GM21381 (cell line): ENCODE measurements around the gene ZSCAN12.
"Not testable (repeated sequence)": the region's sequence is repeated elsewhere in the genome, so short reads cannot be mapped to it uniquely, and the experiment has no call there.

Source experiments
- ATAC-seq: cut with Tn5 transposase; IDR thresholded peaks from one replicate; pipeline ENCODE4 v1.9.1; 2021; ENCODE audit warnings: mild to moderate bottlenecking, moderate library complexity; ENCODE audit not compliant: unreplicated experiment

ZSCAN12 gene

GRCh38 chr6:28399350-28400121 lies at the start of gene ZSCAN12:
Gene ZSCAN12 (minus strand): TSS chr6:28399747. CDS start chr6:28398405, 1,342 bp downstream.
- ATAC-seq: peak; percentile 87

- ATAC-seq: no peak
Observed at GRCh38 chr6:28449056-28449455, 49.5 kb upstream of the ZSCAN12 start.

- not testable (repeated sequence) for ATAC-seq
Observed at GRCh38 chr6:28447512-28447906, 48.0 kb upstream of the ZSCAN12 start.

GRCh38 chr6:28446818-28447511 lies 47.4 kb upstream of the ZSCAN12 start:
- no peak for ATAC-seq

- ATAC-seq: not testable (repeated sequence)
Observed at GRCh38 chr6:28444759-28445158, 45.2 kb upstream of the ZSCAN12 start.

- ATAC-seq: peak; percentile 86
Observed at GRCh38 chr6:28443112-28443773, 43.7 kb upstream of the ZSCAN12 start, which contains the start of gene ZSCAN23. Gene ZSCAN23 (minus strand): TSS chr6:28443491. CDS start chr6:28436266, 7,225 bp downstream.

GRCh38 chr6:28442586-28442985 lies 43.0 kb upstream of the ZSCAN12 start:
- no peak for ATAC-seq

- no peak for ATAC-seq
Observed at GRCh38 chr6:28436404-28436803, 36.9 kb upstream of the ZSCAN12 start.

- ATAC-seq: no peak
Observed at GRCh38 chr6:28433119-28433518, 33.6 kb upstream of the ZSCAN12 start.

GRCh38 chr6:28429781-28430180 lies 30.2 kb upstream of the ZSCAN12 start:
- no peak for ATAC-seq

GRCh38 chr6:28425944-28426541 lies 26.5 kb upstream of the ZSCAN12 start:
- ATAC-seq: no peak

GRCh38 chr6:28424163-28424562 lies 24.6 kb upstream of the ZSCAN12 start:
- no peak for ATAC-seq

GRCh38 chr6:28423546-28423945 lies 24.0 kb upstream of the ZSCAN12 start:
- no peak for ATAC-seq

GRCh38 chr6:28413681-28414080 lies 14.1 kb upstream of the ZSCAN12 start:
- ATAC-seq: no peak

GRCh38 chr6:28410767-28411166 lies 11.2 kb upstream of the ZSCAN12 start:
- no peak for ATAC-seq

- no peak for ATAC-seq
Observed at GRCh38 chr6:28408076-28408802, 8.7 kb upstream of the ZSCAN12 start.

GRCh38 chr6:28407401-28407800 lies 7.9 kb upstream of the ZSCAN12 start:
- ATAC-seq: no peak

- not testable (repeated sequence) for ATAC-seq
Observed at GRCh38 chr6:28403923-28404322, 4.4 kb upstream of the ZSCAN12 start.

- no peak for ATAC-seq
Observed at GRCh38 chr6:28402197-28402596, 2.6 kb upstream of the ZSCAN12 start.

GRCh38 chr6:28401172-28401571 lies 1.6 kb upstream of the ZSCAN12 start:
- ATAC-seq: no peak

- ATAC-seq: no peak
Observed at GRCh38 chr6:28400122-28400451, 540 bp upstream of the ZSCAN12 start.
